Measurements from ENCODE around the gene SLC46A2.

SLC46A2 gene

DNA sequence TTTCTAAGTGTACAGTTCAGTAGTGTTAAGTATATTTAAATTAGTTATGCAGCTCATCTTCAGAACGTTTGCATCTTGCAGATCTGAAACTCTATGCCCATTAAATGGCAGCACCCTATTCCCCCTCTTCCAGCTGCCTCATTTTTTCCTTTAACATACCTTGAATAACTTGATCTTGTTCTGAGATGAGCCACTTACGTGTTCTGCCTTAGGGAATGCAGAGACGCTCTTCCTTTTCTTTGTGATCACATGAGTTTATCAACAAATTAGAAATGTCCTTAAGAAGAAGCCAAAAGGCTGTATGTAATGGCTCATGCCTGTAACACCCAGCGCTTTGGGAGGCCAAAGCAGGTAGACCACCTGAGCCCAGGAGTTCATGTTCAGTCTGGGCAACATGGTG, 57.6 kb downstream of the SLC46A2 start:
- DNase-seq, result no peak
- TF ChIP-seq, protein P1, sequence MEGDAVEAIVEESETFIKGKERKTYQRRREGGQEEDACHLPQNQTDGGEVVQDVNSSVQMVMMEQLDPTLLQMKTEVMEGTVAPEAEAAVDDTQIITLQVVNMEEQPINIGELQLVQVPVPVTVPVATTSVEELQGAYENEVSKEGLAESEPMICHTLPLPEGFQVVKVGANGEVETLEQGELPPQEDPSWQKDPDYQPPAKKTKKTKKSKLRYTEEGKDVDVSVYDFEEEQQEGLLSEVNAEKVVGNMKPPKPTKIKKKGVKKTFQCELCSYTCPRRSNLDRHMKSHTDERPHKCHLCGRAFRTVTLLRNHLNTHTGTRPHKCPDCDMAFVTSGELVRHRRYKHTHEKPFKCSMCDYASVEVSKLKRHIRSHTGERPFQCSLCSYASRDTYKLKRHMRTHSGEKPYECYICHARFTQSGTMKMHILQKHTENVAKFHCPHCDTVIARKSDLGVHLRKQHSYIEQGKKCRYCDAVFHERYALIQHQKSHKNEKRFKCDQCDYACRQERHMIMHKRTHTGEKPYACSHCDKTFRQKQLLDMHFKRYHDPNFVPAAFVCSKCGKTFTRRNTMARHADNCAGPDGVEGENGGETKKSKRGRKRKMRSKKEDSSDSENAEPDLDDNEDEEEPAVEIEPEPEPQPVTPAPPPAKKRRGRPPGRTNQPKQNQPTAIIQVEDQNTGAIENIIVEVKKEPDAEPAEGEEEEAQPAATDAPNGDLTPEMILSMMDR (IDR thresholded peaks at IDR 0.05; ENCODE audit: low read depth, low read length, missing control alignments), result no peak
- Histone ChIP-seq H3K27me3 (replicated peaks) (no peaks in the 10 kb centered on the region), H3K4me3 (ENCODE audit: low read depth, low read length) (no peak overlapping the region), H3K36me3 (replicated peaks) (no peaks in the 10 kb centered on the region), H3K27ac (no peak overlapping the region)
- in situ Hi-C loops (cut with HindIII; ENCODE audit: low pct_ligation_motif_present, low sequenced_read_pairs), result no loop called here

DNA sequence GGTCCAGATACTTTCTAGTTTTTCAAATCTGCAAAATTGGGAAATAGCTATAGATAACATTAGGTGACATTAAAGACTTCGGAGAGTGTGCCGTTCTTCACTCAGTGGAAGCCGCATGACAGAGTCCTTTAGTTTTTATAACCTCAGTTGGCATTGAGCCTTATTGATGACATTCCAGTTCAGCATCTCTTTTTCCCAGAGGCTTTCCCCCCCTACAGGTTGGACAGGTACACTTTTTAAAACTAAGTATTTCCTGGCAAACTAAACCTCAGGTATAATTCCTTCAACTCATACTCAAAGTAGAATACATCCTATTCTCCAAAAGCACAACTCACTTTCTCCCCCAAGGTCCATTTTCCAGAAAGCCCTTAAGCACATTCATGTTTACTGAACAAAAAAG, 58.7 kb downstream of the SLC46A2 start:
- Histone ChIP-seq H3K36me3 (replicated peaks) (no peaks in the 10 kb centered on the region), H3K27ac (no peak overlapping the region), H3K27me3 (replicated peaks) (no peaks in the 10 kb centered on the region), H3K4me3 (ENCODE audit: low read depth, low read length) (no peak overlapping the region)
- no peak for DNase-seq
- in situ Hi-C loops (cut with HindIII; ENCODE audit: low pct_ligation_motif_present, low sequenced_read_pairs), result no loop called here
- TF ChIP-seq, protein P1 (IDR thresholded peaks at IDR 0.05; ENCODE audit: low read depth, low read length, missing control alignments), result no peak

DNA sequence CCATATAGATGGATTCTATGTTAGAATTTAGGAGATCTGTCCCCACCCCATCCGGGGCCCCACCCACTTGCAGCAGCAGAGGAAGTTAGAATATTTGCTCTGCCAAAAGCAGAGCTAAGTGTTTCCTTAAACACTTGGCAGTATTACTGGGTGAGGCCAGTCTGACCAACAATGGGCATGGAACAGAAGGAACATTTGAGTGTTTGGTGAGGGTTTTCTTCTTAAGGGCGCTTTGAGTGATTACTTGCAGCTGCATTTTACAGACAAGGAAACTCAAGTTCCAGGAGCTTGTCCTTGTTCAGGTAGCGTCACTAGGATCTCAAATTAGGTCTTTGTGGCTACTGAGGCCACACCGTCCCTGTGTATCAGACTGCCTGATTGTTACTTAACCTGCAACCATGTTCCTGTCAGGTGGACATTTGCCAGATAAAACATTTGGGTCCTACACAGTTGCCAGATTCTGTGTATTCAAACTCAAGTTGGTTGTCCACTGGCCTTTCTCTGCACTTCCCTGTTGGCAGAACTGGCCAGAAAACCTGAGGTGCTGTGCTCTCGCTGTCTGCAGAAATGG, 59.3 kb downstream of the SLC46A2 start:
- no peak for DNase-seq
- no peak overlapping the region for H3K27ac ChIP-seq
- TF ChIP-seq, protein P1 (IDR thresholded peaks at IDR 0.05; ENCODE audit: low read depth, low read length, missing control alignments), result no peak
- H3K4me3 ChIP-seq (ENCODE audit: low read depth, low read length), result no peak overlapping the region
- H3K36me3 ChIP-seq (replicated peaks), result no peaks in the 10 kb centered on the region
- in situ Hi-C loops (cut with HindIII; ENCODE audit: low pct_ligation_motif_present, low sequenced_read_pairs), result no loop called here
- H3K27me3 ChIP-seq (replicated peaks), result no peaks in the 10 kb centered on the region

Measured in brain microvascular endothelial cell (primary cell).